ENCODE measurements around the gene IKZF5. TPM values are rescaled to one million over a fixed set of nuclear protein-coding genes. Genes with fewer than 3 reads are reported as not detected.

Gene IKZF5
- total and polyA plus RNA-seq, 2 experiments from 2014 or later: 6.9 to 10.5 TPM

DNA sequence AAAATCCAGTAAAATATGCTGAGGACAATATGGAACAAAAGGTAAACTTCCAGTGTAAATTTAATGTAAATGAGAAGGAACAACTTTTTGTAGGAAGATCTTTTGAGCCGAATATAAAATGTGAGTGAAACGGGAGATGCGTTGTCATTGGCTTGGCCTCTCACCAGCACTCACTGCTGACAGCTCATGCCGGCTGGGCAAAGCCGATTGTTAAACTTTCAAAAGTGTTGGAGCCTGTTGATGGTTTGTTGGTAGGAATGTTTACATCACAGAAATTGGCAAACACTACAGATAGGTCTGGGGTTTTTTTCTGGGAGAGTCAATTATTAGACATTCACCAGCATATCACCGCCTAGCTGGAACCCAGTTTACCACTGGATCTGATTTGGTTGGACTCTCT lies 22.3 kb downstream of the IKZF5 start (continued):
- TF ChIP-seq, protein P1, sequence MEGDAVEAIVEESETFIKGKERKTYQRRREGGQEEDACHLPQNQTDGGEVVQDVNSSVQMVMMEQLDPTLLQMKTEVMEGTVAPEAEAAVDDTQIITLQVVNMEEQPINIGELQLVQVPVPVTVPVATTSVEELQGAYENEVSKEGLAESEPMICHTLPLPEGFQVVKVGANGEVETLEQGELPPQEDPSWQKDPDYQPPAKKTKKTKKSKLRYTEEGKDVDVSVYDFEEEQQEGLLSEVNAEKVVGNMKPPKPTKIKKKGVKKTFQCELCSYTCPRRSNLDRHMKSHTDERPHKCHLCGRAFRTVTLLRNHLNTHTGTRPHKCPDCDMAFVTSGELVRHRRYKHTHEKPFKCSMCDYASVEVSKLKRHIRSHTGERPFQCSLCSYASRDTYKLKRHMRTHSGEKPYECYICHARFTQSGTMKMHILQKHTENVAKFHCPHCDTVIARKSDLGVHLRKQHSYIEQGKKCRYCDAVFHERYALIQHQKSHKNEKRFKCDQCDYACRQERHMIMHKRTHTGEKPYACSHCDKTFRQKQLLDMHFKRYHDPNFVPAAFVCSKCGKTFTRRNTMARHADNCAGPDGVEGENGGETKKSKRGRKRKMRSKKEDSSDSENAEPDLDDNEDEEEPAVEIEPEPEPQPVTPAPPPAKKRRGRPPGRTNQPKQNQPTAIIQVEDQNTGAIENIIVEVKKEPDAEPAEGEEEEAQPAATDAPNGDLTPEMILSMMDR (conservative IDR thresholded peaks at IDR 0.05; ENCODE audit: low read depth in 2 of 2): no peak
- TF ChIP-seq POLR2AphosphoS5 (IDR thresholded peaks at IDR 0.05; ENCODE audit: low read depth) (no peak), ZNF331 (CRISPR knock-in tag; IDR thresholded peaks at IDR 0.05; ENCODE audit: low read depth) (no peak), STAT1 (IDR thresholded peaks at IDR 0.05; ENCODE audit: unreplicated experiment) (no peak), JUNB (IDR thresholded peaks at IDR 0.05; ENCODE audit: unreplicated experiment) (no peak), NANOG (IDR thresholded peaks at IDR 0.05; ENCODE audit: borderline replicate concordance) (no peak), EZH2 (IDR thresholded peaks at IDR 0.05; ENCODE audit: low read depth, unreplicated experiment) (no peak)

DNA sequence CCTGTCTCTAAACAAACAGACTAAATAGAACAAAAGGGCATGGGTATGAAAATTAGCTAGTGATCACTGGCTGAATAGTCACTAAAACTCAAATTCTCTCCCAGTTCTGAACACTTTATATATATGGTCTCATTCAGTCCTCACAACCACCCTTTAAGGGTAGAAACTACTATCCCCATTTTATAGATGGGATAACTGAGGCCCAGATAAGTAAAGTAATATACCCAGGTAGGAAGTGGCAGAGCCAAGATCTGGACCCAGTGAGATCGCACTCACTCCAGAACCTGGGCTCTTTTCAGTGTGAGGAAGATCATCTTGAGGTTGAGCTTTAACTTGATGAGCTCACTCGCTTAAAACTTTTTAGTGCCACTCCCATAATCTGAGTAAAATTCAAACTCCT lies 23.9 kb downstream of the IKZF5 start:
- H3K9me3 Mint-ChIP-seq: no peaks in the 10 kb centered on the region
- DNase-seq (ENCODE audit: low spot score) (no peak), ATAC-seq (no peak)
- Histone ChIP-seq H3K79me2 (replicated peaks; ENCODE audit: insufficient read depth) (no peaks in the 10 kb centered on the region), H3K36me3 (ENCODE audit: insufficient read depth) (no peaks in the 10 kb centered on the region), H3K9me2 (ENCODE audit: insufficient read depth) (no peaks in the 10 kb centered on the region), H3K27me3 (ENCODE audit: insufficient read depth) (no peaks in the 10 kb centered on the region), H4K20me1 (replicated peaks; ENCODE audit: insufficient read depth) (no peaks in the 10 kb centered on the region; the same call in 1 of the 2 replicates), H3K4me3 (no peak overlapping the region), H3K4me2 (no peak overlapping the region), H3K27ac (ENCODE audit: low read depth) (no peak overlapping the region), H3F3A (replicated peaks; ENCODE audit: low read depth) (peaks cover 3% of the 10 kb centered on the region), H2AFZ (no peak overlapping the region), H3K4me1 (ENCODE audit: insufficient read depth) (0 out of 2 replicates have a peak, but pooled peaks cover 3% of the 10 kb centered on the region)
- H3K27ac Mint-ChIP-seq: no peak overlapping the region
- no peak overlapping the region for H3K4me3 Mint-ChIP-seq
- H3K4me1 Mint-ChIP-seq: peaks cover 8% of the 10 kb centered on the region
- H3K27me3 Mint-ChIP-seq (ENCODE audit: insufficient read depth, low read depth, poor library complexity): peaks cover 8% of the 10 kb centered on the region
- peaks cover 5% of the 10 kb centered on the region for H3K36me3 Mint-ChIP-seq (ENCODE audit: low read depth)
- TF ChIP-seq, protein P2, sequence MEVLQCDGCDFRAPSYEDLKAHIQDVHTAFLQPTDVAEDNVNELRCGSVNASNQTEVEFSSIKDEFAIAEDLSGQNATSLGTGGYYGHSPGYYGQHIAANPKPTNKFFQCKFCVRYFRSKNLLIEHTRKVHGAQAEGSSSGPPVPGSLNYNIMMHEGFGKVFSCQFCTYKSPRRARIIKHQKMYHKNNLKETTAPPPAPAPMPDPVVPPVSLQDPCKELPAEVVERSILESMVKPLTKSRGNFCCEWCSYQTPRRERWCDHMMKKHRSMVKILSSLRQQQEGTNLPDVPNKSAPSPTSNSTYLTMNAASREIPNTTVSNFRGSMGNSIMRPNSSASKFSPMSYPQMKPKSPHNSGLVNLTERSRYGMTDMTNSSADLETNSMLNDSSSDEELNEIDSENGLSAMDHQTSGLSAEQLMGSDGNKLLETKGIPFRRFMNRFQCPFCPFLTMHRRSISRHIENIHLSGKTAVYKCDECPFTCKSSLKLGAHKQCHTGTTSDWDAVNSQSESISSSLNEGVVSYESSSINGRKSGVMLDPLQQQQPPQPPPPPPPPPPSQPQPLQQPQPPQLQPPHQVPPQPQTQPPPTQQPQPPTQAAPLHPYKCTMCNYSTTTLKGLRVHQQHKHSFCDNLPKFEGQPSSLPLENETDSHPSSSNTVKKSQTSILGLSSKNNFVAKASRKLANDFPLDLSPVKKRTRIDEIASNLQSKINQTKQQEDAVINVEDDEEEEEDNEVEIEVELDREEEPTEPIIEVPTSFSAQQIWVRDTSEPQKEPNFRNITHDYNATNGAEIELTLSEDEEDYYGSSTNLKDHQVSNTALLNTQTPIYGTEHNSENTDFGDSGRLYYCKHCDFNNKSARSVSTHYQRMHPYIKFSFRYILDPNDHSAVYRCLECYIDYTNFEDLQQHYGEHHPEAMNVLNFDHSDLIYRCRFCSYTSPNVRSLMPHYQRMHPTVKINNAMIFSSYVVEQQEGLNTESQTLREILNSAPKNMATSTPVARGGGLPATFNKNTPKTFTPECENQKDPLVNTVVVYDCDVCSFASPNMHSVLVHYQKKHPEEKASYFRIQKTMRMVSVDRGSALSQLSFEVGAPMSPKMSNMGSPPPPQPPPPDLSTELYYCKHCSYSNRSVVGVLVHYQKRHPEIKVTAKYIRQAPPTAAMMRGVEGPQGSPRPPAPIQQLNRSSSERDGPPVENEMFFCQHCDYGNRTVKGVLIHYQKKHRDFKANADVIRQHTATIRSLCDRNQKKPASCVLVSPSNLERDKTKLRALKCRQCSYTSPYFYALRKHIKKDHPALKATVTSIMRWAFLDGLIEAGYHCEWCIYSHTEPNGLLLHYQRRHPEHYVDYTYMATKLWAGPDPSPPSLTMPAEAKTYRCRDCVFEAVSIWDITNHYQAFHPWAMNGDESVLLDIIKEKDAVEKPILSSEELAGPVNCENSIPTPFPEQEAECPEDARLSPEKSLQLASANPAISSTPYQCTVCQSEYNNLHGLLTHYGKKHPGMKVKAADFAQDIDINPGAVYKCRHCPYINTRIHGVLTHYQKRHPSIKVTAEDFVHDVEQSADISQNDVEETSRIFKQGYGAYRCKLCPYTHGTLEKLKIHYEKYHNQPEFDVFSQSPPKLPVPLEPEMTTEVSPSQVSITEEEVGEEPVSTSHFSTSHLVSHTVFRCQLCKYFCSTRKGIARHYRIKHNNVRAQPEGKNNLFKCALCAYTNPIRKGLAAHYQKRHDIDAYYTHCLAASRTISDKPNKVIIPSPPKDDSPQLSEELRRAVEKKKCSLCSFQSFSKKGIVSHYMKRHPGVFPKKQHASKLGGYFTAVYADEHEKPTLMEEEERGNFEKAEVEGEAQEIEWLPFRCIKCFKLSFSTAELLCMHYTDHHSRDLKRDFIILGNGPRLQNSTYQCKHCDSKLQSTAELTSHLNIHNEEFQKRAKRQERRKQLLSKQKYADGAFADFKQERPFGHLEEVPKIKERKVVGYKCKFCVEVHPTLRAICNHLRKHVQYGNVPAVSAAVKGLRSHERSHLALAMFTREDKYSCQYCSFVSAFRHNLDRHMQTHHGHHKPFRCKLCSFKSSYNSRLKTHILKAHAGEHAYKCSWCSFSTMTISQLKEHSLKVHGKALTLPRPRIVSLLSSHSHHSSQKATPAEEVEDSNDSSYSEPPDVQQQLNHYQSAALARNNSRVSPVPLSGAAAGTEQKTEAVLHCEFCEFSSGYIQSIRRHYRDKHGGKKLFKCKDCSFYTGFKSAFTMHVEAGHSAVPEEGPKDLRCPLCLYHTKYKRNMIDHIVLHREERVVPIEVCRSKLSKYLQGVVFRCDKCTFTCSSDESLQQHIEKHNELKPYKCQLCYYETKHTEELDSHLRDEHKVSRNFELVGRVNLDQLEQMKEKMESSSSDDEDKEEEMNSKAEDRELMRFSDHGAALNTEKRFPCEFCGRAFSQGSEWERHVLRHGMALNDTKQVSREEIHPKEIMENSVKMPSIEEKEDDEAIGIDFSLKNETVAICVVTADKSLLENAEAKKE (CRISPR knock-in tag; IDR thresholded peaks at IDR 0.05): no peak
- TF ChIP-seq CREB1 (CRISPR knock-in tag; IDR thresholded peaks at IDR 0.05; ENCODE audit: low read depth): no peak
- no peak for TF ChIP-seq ZNF114 (CRISPR knock-in tag; IDR thresholded peaks at IDR 0.05)
- no peak for TF ChIP-seq JUNB (IDR thresholded peaks at IDR 0.05; ENCODE audit: unreplicated experiment)
- TF ChIP-seq, protein P3, sequence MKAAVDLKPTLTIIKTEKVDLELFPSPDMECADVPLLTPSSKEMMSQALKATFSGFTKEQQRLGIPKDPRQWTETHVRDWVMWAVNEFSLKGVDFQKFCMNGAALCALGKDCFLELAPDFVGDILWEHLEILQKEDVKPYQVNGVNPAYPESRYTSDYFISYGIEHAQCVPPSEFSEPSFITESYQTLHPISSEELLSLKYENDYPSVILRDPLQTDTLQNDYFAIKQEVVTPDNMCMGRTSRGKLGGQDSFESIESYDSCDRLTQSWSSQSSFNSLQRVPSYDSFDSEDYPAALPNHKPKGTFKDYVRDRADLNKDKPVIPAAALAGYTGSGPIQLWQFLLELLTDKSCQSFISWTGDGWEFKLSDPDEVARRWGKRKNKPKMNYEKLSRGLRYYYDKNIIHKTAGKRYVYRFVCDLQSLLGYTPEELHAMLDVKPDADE (IDR thresholded peaks at IDR 0.05): no peak
- TF ChIP-seq NANOG (IDR thresholded peaks at IDR 0.05; ENCODE audit: borderline replicate concordance): no peak
- TF ChIP-seq, protein P1 (conservative IDR thresholded peaks at IDR 0.05; ENCODE audit: low read depth in 2 of 2): no peak

Data from GM23338 (cell line).